AG04450 (cell line): ENCODE results near the gene CANT1. TPM values are rescaled to one million over a fixed set of nuclear protein-coding genes. Genes with fewer than 3 reads are reported as not detected.

Source experiments
- CTCF ChIA-PET: fragments of 300-600, 350-600 bp; formaldehyde crosslinking; extraction: SDS; loops from one replicate; lab custom pipeline; 2022; ENCODE audit warnings: antibody characterized with exemption, inconsistent platforms; lab: Charles Lee
- POLR2A ChIA-PET: fragments of 350-600 bp; formaldehyde crosslinking; extraction: SDS; loops from one replicate; lab custom pipeline; 2021; ENCODE audit warnings: antibody characterized with exemption, inconsistent platforms; lab: Yijun Ruan, JAX
- DNase-seq: peaks from one replicate; pipeline ENCODE4 v3.0.0-alpha.2; 2011; ENCODE audit warnings: low read depth, low spot score
- H3K27ac ChIP-seq: one replicate; pipeline ENCODE4 v1.5.1; 2012; ENCODE audit warnings: low read depth, low read length, control low read depth
- H3K27me3 ChIP-seq: one replicate; pipeline ENCODE4 v1.6.0; 2012; ENCODE audit warnings: low read length; ENCODE audit not compliant: control insufficient read depth, insufficient read depth
- H3K4me3 ChIP-seq: 2 replicates; pipeline ENCODE4 v1.5.1; 2011; ENCODE audit warnings: mild to moderate bottlenecking, low read depth, low read length, control low read depth
- H3K9me3 ChIP-seq: 2 replicates; pipeline ENCODE4 v1.5.1; 2012; ENCODE audit warnings: low read length; ENCODE audit not compliant: control insufficient read depth, insufficient read depth
- CTCF ChIP-seq: IDR thresholded peaks from 2 replicates; pipeline ENCODE4 v1.5.1; 2011; ENCODE audit warnings: low read depth, low read length, control low read depth, inconsistent platforms
- polyA plus RNA-seq: library from polyadenylated mRNA; depleted of rRNA; stranded (reverse); fragments of >200 nt; gene quantifications from 2 replicates; pipeline ENCODE4 v1.2.3, GENCODE V29; 2011

CANT1 gene
- polyA plus RNA-seq, 1 experiment, result 61.6 TPM

- DNase-seq, result no peak
- no peak for TF ChIP-seq CTCF
- ChIA-PET CTCF (interaction anchor here (2.9 kb wide), 1 partner anchor 10 kb away, joined by 18 read pairs; no protein-coding TSS in a partner anchor), POLR2A (no interaction called here)
- Histone ChIP-seq H3K4me3 (no peak overlapping the region), H3K9me3 (no peaks in the 10 kb centered on the region; the same call in 1 of the 2 replicates), H3K27me3 (no peaks in the 10 kb centered on the region), H3K27ac (no peak overlapping the region)
Measured at GRCh38 chr17:78961571-78961970, 48.0 kb downstream of the CANT1 start.

GRCh38 chr17:78960928-78961327 lies 48.6 kb downstream of the CANT1 start:
- Histone ChIP-seq H3K9me3 (no peaks in the 10 kb centered on the region; the same call in 1 of the 2 replicates), H3K4me3 (no peak overlapping the region), H3K27me3 (no peaks in the 10 kb centered on the region), H3K27ac (no peak overlapping the region)
- ChIA-PET POLR2A (interaction anchor here (0.8 kb wide), 1 partner anchor 11 kb away, joined by 3 read pairs; no protein-coding TSS in a partner anchor), CTCF (interaction anchor here (1.6 to 2.9 kb wide), 2 partner anchors 10 to 95 kb away, joined by 5 to 18 read pairs; no protein-coding TSS in a partner anchor)
- TF ChIP-seq CTCF, result no peak
- DNase-seq, result no peak

- CTCF ChIA-PET, result interaction anchor here (1.6 to 2.9 kb wide), 2 partner anchors 12 to 94 kb away, joined by 5 to 18 read pairs; no protein-coding TSS in a partner anchor
Measured at GRCh38 chr17:78959803-78960202, 49.8 kb downstream of the CANT1 start.

GRCh38 chr17:78958641-78959127 lies 50.9 kb downstream of the CANT1 start:
- Histone ChIP-seq H3K4me3 (no peak overlapping the region), H3K27ac (no peak overlapping the region), H3K9me3 (peaks cover 5% of the 10 kb centered on the region; the same call in 1 of the 2 replicates), H3K27me3 (no peaks in the 10 kb centered on the region)
- no peak for TF ChIP-seq CTCF
- ChIA-PET POLR2A (no interaction called here), CTCF (interaction anchor here (0.6 to 2.9 kb wide), 3 partner anchors 13 to 93 kb away, joined by 4 to 18 read pairs (median 4); no protein-coding TSS in a partner anchor)
- no peak for DNase-seq

More at GRCh38 chr17:78959803-78960202, 49.8 kb downstream of the CANT1 start:
- DNase-seq, result no peak
- POLR2A ChIA-PET, result no interaction called here
- no peak overlapping the region for H3K4me3 ChIP-seq
- TF ChIP-seq CTCF, result no peak
- H3K27me3 ChIP-seq, result no peaks in the 10 kb centered on the region
- H3K27ac ChIP-seq, result no peak overlapping the region
- H3K9me3 ChIP-seq, result no peaks in the 10 kb centered on the region; the same call in 1 of the 2 replicates

- H3K27ac ChIP-seq, result no peak overlapping the region
- no peak for DNase-seq
- no peak for TF ChIP-seq CTCF
- peaks cover 8% of the 10 kb centered on the region; the same call in 1 of the 2 replicates for H3K9me3 ChIP-seq
- ChIA-PET CTCF (interaction anchor here (1.2 kb wide), 1 partner anchor 14 kb away, joined by 6 read pairs; no protein-coding TSS in a partner anchor), POLR2A (interaction anchor here (0.6 kb wide), 1 partner anchor 703 kb away, joined by 3 read pairs; no protein-coding TSS in a partner anchor)
- H3K27me3 ChIP-seq, result no peaks in the 10 kb centered on the region
- no peak overlapping the region for H3K4me3 ChIP-seq
Measured at GRCh38 chr17:78957128-78957527, 52.4 kb downstream of the CANT1 start.
